HG03460 (cell line): ENCODE results near the gene PRDM12.

Experiments used
- ATAC-seq: cut with Tn5 transposase; IDR thresholded peaks from one replicate; pipeline ENCODE4 v1.9.1; 2021; ENCODE audit not compliant: unreplicated experiment

Gene PRDM12

GRCh38 chr9:130714586-130715110 lies 50.3 kb downstream of the PRDM12 start:
- ATAC-seq: no peak

- ATAC-seq: no peak
These were observed 50.9 kb downstream of the PRDM12 start for GRCh38 chr9:130715270-130715669.

- no peak for ATAC-seq
These were observed 54.2 kb downstream of the PRDM12 start for GRCh38 chr9:130718562-130718961.

- ATAC-seq: no peak
These were observed 56.4 kb downstream of the PRDM12 start for GRCh38 chr9:130720762-130721161.

GRCh38 chr9:130728721-130729120 lies 64.3 kb downstream of the PRDM12 start:
- no peak for ATAC-seq

- no peak for ATAC-seq
These were observed 64.8 kb downstream of the PRDM12 start for GRCh38 chr9:130729145-130729544.

- no peak for ATAC-seq
These were observed 67.0 kb downstream of the PRDM12 start for GRCh38 chr9:130731355-130731754.

- ATAC-seq: no peak
These were observed 67.7 kb downstream of the PRDM12 start for GRCh38 chr9:130732136-130732535.
